T-cell (primary cell): Measurements from ENCODE around the gene BAAT. TPM values are rescaled to one million over a fixed set of nuclear protein-coding genes. Genes with fewer than 3 reads are reported as not detected.

ENCODE experiments used
- ATAC-seq, 4 experiments: fragments of 200-7000 bp in 3 of 4; fragments of 150-1000 bp in 1 of 4; cut with Tn5 transposase; replicated peaks in 1 of 4; 1 replicate in 3 of 4; 2 replicates in 1 of 4; pipeline ENCODE4 v1.10.0; 2021; ENCODE audit warnings: moderate library complexity in 3 of 4, mild to moderate bottlenecking in 2 of 4, moderate number of reproducible peaks in 1 of 4
- CTCF ChIA-PET, 2 donors: fragments of 300-600 bp; sonication (Branson Sonifier 250); formaldehyde crosslinking; loops; one replicate each; lab custom pipeline; 2022; ENCODE audit warnings: antibody characterized with exemption in 2 of 2; lab: Charles Lee
- POLR2A ChIA-PET, 2 donors: fragments of 300-600 bp; sonication (Branson Sonifier 250); formaldehyde crosslinking; loops; one replicate each; lab custom pipeline; 2022; ENCODE audit warnings: antibody characterized with exemption in 2 of 2; lab: Charles Lee
- DNase-seq, 35 experiments: peaks; one replicate each; pipeline versions ENCODE4 v3.0.0 to v3.0.0-alpha.2; 2013 to 2023
- H3K27ac ChIP-seq: one replicate; pipeline ENCODE4 v1.5.1; 2013; ENCODE audit warnings: low read length
- H3K27me3 ChIP-seq, 2 experiments: replicated peaks in 1 of 2; 1 replicate in 1 of 2; 2 replicates in 1 of 2; pipeline versions ENCODE4 v1.6.1 to v1.7.0; 2013; ENCODE audit warnings: low read length in 1 of 2, mixed read lengths in 1 of 2; ENCODE audit not compliant: control insufficient read depth in 2 of 2, insufficient read depth in 2 of 2; ENCODE audit errors: extremely low read depth in 1 of 2
- H3K36me3 ChIP-seq, 2 donors: 1 replicate in 1 of 2; 2 replicates in 1 of 2; pipeline versions ENCODE4 v1.6.1 to v1.7.0; 2013; ENCODE audit warnings: low read length in 1 of 2; ENCODE audit not compliant: control insufficient read depth in 2 of 2, insufficient read depth in 1 of 2; ENCODE audit errors: extremely low read depth in 1 of 2
- H3K4me1 ChIP-seq, 2 experiments: 1 replicate in 1 of 2; 2 replicates in 1 of 2; pipeline versions ENCODE4 v1.6.1 to v1.7.0; 2013; ENCODE audit warnings: low read length in 2 of 2, mixed read lengths in 1 of 2; ENCODE audit not compliant: insufficient read depth in 2 of 2, control insufficient read depth in 1 of 2; ENCODE audit errors: extremely low read depth in 1 of 2
- H3K4me3 ChIP-seq, 2 donors: 1 replicate in 1 of 2; 2 replicates in 1 of 2; pipeline versions ENCODE4 v1.5.1 to v1.7.0; 2013; ENCODE audit warnings: mild to moderate bottlenecking in 2 of 2, low read length in 1 of 2, moderate library complexity in 1 of 2; ENCODE audit not compliant: control insufficient read depth in 1 of 2; ENCODE audit errors: extremely low read depth in 1 of 2
- H3K9me3 ChIP-seq: 2 replicates; pipeline ENCODE4 v1.7.0; 2013
- H3K27ac Mint-ChIP-seq, 2 donors: one replicate each; pipeline ENCODE4 v1.8.0; 2020 to 2021; ENCODE audit warnings: mild to moderate bottlenecking in 2 of 2, mixed read lengths in 2 of 2
- H3K27me3 Mint-ChIP-seq, 2 donors: one replicate each; pipeline ENCODE4 v1.8.0; 2021 to 2022; ENCODE audit warnings: mixed read lengths in 2 of 2
- H3K36me3 Mint-ChIP-seq: one replicate; pipeline ENCODE4 v1.8.0; 2021; ENCODE audit warnings: mixed read lengths
- H3K4me1 Mint-ChIP-seq, 3 donors: one replicate each; pipeline ENCODE4 v1.8.0; 2020 to 2022; ENCODE audit warnings: mixed read lengths in 3 of 3, mild to moderate bottlenecking in 1 of 3
- H3K4me3 Mint-ChIP-seq, 3 donors: one replicate each; pipeline ENCODE4 v1.8.0; 2020 to 2022; ENCODE audit warnings: mild to moderate bottlenecking in 3 of 3, mixed read lengths in 3 of 3, moderate library complexity in 3 of 3
- H3K9me3 Mint-ChIP-seq, 3 donors: one replicate each; pipeline ENCODE4 v1.8.0; 2020 to 2022; ENCODE audit warnings: mixed read lengths in 3 of 3
- WGBS: methylation state at CpG from one replicate; pipeline ENCODE4 v1.1.5; 2013; ENCODE audit warnings: missing lambda C conversion rate; ENCODE audit not compliant: insufficient coverage; 5-methylcytosine and 5-hydroxymethylcytosine counted together
- total RNA-seq, 35 experiments: library from RNA in 6 of 35; stranded (reverse) in 6 of 35; fragments of 120-200 nt in 1 of 35; gene quantifications; one replicate each; pipeline versions ENCODE4 v1.2.1 to v1.2.4 and lab custom pipeline; 2013 to 2026

The BAAT gene
- total RNA-seq, 5 donors from 2014 or later (not counting 1 experiment from before 2014, with no cell fraction given): 0.13 to 0.36 (median 0.35) TPM; not detected in 2

- H3K9me3 Mint-ChIP-seq: no peaks in the 10 kb centered on the region
- H3K27ac ChIP-seq: no peak overlapping the region
- DNase-seq: peak in 3 of 35 experiments; percentile 2 to 77 (median 24)
- no CpG with 5 or more reads among the region's 4 CpGs for WGBS
- no peak overlapping the region for H3K27ac Mint-ChIP-seq
- no peaks in the 10 kb centered on the region for H3K36me3 ChIP-seq
- H3K4me1 Mint-ChIP-seq: no peaks in the 10 kb centered on the region
- H3K27me3 Mint-ChIP-seq: peaks cover 0 to 22% of the 10 kb centered on the region in 2 donors
- H3K9me3 ChIP-seq: no peaks in the 10 kb centered on the region
- peak in 1 of 4 experiments; percentile 55 for ATAC-seq
- H3K36me3 Mint-ChIP-seq: no peaks in the 10 kb centered on the region
- H3K4me1 ChIP-seq: no peaks in the 10 kb centered on the region
- peaks cover 0 to 2% of the 10 kb centered on the region in 2 experiments for H3K27me3 ChIP-seq
- no peak overlapping the region for H3K4me3 Mint-ChIP-seq
- H3K4me3 ChIP-seq: no peak overlapping the region
- CTCF ChIA-PET: interaction anchor here (0.6 to 2.8 kb wide), 16 partner anchors 9 to 1850 kb away, joined by 3 to 19 read pairs (median 3); partner anchors contain the start of genes MRPL50 (in 1 of the 2) and ZNF189 (in 1 of the 2)
- POLR2A ChIA-PET: no interaction called here
These were observed 72.9 kb downstream of the BAAT start for GRCh38 chr9:101311758-101312420.

GRCh38 chr9:101311191-101311590 lies 73.6 kb downstream of the BAAT start:
- CTCF ChIA-PET: interaction anchor here (0.6 to 2.8 kb wide), 11 partner anchors 9 to 1849 kb away, joined by 3 to 19 read pairs (median 4); partner anchors contain the start of genes MRPL50 (in 1 of the 2) and ZNF189 (in 1 of the 2)
- H3K27ac Mint-ChIP-seq: no peak overlapping the region
- WGBS: no CpG with 5 or more reads among the region's 2 CpGs
- Histone ChIP-seq H3K27ac (no peak overlapping the region), H3K36me3 (no peaks in the 10 kb centered on the region), H3K4me3 (no peak overlapping the region), H3K4me1 (no peaks in the 10 kb centered on the region), H3K27me3 (peaks cover 0 to 4% of the 10 kb centered on the region in 2 experiments), H3K9me3 (no peaks in the 10 kb centered on the region)
- DNase-seq: no peak
- no peaks in the 10 kb centered on the region for H3K4me1 Mint-ChIP-seq
- peaks cover 0 to 19% of the 10 kb centered on the region in 2 donors for H3K27me3 Mint-ChIP-seq
- H3K9me3 Mint-ChIP-seq: no peaks in the 10 kb centered on the region
- ATAC-seq: no peak
- no peak overlapping the region for H3K4me3 Mint-ChIP-seq
- no peaks in the 10 kb centered on the region for H3K36me3 Mint-ChIP-seq
- POLR2A ChIA-PET: no interaction called here

Other genes with a start within 250 kb of the BAAT start
- gene MRPL50, start 13.6 kb upstream of the BAAT start, total RNA-seq: 10 to 100 TPM in 3 of 5 donors, 1 to 10 TPM in 2; 7.4 to 16.7 (median 16.3) TPM
- gene ZNF189, start 13.8 kb upstream of the BAAT start, total RNA-seq: 10 to 100 TPM in 4 of 5 donors, 1 to 10 TPM in 1; 9.2 to 17.4 (median 16.6) TPM
- gene ALDOB, start 50.8 kb upstream of the BAAT start, total RNA-seq: 1 to 10 TPM in 3 of 5 donors, not detected in 2; 1.3 to 2.1 (median 1.6) TPM
- gene RNF20, start 148.8 kb upstream of the BAAT start, total RNA-seq: 10 to 100 TPM; 36.8 to 53.4 (median 42.5) TPM
- gene PPP3R2, start 210.0 kb upstream of the BAAT start, total RNA-seq: not detected